ENCODE measurements around the gene OR6P1.

The OR6P1 gene

DNA sequence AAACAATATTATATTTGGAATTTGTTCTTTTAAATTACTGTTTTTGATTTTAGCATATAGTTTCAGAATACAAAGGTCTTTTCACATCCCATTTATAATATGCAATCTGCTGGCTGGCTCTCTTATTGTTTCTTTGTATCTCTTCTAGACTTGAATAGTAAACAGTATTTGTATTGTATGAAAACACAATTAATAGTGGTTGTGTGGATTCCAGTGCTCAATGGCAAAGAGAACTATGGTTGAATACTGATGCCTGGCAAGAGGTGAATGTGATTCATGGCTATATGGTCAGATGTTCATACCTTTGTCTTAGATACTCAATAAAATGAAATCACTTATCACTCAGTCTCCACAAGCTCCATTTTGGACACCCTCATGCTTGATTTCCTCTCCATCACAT, 53.4 kb downstream of the OR6P1 start:
- TF ChIP-seq, protein P1, sequence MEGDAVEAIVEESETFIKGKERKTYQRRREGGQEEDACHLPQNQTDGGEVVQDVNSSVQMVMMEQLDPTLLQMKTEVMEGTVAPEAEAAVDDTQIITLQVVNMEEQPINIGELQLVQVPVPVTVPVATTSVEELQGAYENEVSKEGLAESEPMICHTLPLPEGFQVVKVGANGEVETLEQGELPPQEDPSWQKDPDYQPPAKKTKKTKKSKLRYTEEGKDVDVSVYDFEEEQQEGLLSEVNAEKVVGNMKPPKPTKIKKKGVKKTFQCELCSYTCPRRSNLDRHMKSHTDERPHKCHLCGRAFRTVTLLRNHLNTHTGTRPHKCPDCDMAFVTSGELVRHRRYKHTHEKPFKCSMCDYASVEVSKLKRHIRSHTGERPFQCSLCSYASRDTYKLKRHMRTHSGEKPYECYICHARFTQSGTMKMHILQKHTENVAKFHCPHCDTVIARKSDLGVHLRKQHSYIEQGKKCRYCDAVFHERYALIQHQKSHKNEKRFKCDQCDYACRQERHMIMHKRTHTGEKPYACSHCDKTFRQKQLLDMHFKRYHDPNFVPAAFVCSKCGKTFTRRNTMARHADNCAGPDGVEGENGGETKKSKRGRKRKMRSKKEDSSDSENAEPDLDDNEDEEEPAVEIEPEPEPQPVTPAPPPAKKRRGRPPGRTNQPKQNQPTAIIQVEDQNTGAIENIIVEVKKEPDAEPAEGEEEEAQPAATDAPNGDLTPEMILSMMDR (IDR thresholded peaks at IDR 0.05), result no peak
- H3K36me3 ChIP-seq, result no peaks in the 10 kb centered on the region
- no peaks in the 10 kb centered on the region for H3K27me3 ChIP-seq
- H3K4me1 ChIP-seq (ENCODE audit: control insufficient read depth in 1 of 2, insufficient read depth in 1 of 2, low read depth in 1 of 2, low read length in 1 of 2), result no peaks in the 10 kb centered on the region
- H3K4me3 ChIP-seq (ENCODE audit: low read depth in 1 of 2, low read length in 1 of 2), result no peak overlapping the region
- H3K9me3 ChIP-seq, result no peaks in the 10 kb centered on the region
- no peak overlapping the region for H3K27ac ChIP-seq

Data from neutrophil (primary cell).